Hematopoietic multipotent progenitor cell (in vitro differentiated cells): ENCODE measurements around the gene MYCBP2. TPM values are rescaled to one million over a fixed set of nuclear protein-coding genes. Genes with fewer than 3 reads are reported as not detected.
A peak's percentile ranks its signal among the peaks of the same experiment; 100 is the strongest.
"Not testable (repeated sequence)": the region's sequence is repeated elsewhere in the genome, so short reads cannot be mapped to it uniquely, and the experiment has no call there.

Source experiments
- DNase-seq, 3 donors: peaks; one replicate each; pipeline ENCODE4 v3.0.0-alpha.2; 2011 to 2015; ENCODE audit warnings: low read depth in 2 of 3, low spot score in 2 of 3
- total RNA-seq: library from RNA; depleted of rRNA; stranded (reverse); fragments of >200 nt; gene quantifications from one replicate; pipeline ENCODE4 v1.2.3, GENCODE V29; 2012

MYCBP2 gene, protein sequence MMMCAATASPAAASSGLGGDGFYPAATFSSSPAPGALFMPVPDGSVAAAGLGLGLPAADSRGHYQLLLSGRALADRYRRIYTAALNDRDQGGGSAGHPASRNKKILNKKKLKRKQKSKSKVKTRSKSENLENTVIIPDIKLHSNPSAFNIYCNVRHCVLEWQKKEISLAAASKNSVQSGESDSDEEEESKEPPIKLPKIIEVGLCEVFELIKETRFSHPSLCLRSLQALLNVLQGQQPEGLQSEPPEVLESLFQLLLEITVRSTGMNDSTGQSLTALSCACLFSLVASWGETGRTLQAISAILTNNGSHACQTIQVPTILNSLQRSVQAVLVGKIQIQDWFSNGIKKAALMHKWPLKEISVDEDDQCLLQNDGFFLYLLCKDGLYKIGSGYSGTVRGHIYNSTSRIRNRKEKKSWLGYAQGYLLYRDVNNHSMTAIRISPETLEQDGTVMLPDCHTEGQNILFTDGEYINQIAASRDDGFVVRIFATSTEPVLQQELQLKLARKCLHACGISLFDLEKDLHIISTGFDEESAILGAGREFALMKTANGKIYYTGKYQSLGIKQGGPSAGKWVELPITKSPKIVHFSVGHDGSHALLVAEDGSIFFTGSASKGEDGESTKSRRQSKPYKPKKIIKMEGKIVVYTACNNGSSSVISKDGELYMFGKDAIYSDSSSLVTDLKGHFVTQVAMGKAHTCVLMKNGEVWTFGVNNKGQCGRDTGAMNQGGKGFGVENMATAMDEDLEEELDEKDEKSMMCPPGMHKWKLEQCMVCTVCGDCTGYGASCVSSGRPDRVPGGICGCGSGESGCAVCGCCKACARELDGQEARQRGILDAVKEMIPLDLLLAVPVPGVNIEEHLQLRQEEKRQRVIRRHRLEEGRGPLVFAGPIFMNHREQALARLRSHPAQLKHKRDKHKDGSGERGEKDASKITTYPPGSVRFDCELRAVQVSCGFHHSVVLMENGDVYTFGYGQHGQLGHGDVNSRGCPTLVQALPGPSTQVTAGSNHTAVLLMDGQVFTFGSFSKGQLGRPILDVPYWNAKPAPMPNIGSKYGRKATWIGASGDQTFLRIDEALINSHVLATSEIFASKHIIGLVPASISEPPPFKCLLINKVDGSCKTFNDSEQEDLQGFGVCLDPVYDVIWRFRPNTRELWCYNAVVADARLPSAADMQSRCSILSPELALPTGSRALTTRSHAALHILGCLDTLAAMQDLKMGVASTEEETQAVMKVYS (N-terminal part only)
- total RNA-seq: 110 TPM

DNA sequence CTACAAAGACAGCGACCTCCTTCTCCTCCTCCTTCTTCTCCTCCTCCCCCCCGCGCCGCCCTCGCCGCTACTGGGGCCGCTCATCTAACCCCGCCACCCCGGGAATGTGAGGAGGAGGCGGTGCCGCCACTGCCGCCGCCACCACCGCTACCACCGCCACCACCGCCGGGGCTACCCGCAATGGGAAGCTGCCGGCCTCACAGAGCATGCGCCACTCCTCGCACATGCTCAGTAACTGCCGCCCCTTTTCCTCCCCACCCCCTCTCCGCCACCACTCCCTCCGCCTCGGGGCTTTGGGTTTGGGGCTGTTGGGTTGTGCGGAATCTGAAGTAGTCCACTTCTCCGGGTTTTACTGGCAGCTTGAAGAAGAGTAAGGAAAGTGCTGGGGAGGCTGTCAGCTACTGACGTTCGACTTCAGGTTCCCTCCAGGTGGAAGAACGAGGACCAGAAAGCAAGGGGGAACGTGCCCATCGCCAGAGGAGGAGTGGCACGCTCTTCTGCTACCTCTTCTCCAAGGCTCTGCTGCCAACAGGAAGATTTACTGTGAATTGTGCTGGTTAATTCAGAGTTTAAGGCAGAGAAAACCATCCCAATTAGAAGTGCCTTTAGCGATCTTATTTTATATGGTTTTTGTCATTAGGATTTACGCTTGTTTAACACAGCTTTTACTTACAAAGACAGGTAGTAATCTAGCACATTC is at the start of gene MYCBP2:
Gene MYCBP2 (minus strand): TSS at position 190 of the 700 bp plus-strand sequence. CDS start 319 bp downstream, outside the sequence.
- peak; percentile 96 to 99 (median 98) for DNase-seq

DNA sequence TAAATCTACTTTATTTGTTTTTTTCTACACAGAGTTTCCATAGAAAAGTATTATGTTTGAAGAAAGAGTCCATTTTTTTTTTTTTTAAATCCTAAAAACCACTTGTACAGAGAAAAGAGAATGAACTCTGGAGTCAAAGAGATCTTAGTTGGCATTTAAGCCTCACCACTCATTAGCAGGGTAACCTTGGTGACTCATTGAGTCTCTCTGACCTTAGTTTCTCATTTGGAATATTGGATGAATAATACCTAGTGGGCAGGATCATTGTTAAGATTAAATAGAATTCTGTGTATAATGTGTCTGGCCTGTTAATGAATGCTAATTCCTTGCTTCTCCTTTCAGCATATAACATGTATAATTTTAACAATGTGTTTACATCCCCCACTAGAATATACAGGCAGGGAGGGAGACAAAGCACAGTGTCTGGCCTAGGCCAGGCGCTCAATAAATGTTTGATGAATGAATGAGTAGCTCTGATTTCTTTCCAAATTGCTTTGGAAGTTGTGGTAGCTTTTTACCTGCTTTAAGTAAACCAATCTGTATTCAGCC is 48.7 kb upstream of the MYCBP2 start:
- DNase-seq: no peak

DNA sequence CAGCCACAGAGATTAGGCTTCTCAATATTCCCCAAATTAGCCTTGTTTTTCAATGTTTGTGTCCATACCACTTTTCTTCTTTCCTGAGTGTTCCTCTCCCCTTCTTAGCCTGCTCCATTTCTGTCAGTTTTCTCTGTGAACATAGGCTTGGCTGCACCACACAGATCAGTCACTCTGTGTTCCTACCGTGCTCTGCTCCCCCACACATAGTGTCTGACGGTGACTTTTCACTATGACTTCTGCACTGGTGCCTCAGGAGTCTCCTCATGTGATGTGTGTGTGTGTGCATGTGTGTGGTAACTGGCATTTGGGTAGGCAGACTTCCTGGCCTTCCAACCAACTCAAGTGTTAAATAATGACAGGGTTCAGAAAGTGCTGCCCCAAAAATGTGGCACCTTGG is 47.9 kb upstream of the MYCBP2 start:
- DNase-seq: no peak

DNA sequence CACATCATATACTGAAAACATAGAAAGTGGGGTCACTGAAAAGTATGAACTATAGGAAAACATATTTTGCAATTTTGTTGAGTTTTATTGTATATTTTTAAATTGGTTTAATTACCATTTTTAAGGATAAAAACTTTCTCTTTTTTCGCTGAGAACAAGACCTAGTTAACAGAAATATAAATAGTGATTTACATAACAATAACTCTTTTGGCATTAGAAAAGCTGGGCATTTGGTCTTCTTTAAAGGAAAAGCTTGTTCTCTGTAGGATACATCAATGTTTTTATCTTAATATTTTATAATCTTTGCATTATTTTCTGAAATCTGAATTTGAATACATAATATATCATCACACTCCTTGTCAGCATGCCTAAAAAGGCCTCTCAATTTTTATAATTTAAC is 47.4 kb upstream of the MYCBP2 start:
- DNase-seq: no peak

DNA sequence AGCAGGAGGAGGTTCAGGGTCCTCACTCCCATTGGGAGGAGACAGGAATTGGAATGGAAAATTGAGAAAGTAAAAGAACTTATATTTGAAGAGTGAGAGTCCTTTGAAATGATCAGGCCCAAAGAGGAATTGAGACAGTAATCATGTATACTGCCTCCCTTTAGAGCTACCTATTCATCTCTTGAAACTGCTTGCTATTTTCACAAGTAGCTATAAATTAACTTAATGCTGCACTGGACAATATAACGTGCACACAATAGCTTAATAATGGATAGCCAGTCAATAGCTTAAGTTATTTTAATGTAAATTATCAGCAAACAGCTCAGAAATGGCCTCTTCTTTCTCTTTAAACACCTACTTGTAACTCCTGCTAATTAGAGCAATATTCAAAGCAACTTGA is 46.6 kb upstream of the MYCBP2 start:
- no peak for DNase-seq

DNA sequence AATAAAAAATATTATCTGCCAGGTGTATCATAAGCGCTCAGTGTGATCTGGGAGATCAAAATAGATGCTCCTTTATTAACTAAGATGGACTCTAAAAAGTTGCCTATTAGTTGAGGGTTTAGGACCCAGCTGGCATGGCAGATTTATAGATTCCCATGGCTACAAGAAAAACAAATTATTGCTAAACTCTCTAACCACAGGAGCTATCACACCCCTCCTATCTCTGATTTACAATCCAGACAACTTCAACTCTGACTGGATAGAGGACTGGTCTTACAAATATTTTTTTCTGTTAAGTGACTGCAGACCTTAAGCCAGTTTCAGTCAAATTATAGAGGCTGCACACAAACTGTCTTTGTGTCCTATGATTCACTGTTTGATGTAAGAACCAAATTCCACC is 45.4 kb upstream of the MYCBP2 start:
- peak in 1 of 3 donors; percentile 26 for DNase-seq

DNA sequence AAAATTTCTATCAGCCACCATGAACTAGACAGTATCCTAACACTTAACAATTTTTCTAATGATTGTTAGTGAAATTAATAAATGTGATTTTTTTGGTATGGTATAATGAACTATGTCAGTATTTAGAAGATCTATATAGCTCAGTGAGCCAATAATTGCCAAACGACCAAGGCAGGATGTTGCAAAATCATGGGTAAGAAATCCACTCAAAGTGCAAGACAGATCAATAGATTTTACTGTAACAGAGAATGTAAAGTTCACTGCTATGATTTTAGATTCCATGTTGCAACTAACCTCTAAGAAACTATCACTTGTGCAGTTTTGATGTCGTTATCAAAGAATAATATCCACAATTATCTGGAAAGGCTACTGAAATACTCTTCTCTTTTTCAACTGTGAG is 44.0 kb upstream of the MYCBP2 start:
- no peak for DNase-seq

DNA sequence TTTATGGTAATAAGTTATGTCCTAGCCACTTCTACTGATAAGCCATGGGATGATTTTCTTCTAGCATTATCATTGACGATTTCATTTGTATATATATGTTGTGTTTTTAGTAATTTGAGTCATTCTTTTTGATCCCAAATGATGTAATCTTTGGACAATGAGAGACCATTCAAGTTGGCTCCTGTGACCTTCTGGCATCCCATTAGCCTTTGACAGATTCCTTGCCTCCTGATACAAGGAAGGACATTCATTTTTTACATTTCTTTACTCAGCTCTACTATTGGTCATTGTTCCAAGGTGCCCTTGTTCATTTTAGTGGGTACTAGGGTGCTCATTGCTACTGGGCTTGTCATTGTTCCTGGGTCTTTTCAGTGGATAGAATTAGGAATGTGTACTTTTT is 35.3 kb upstream of the MYCBP2 start:
- no peak for DNase-seq

DNA sequence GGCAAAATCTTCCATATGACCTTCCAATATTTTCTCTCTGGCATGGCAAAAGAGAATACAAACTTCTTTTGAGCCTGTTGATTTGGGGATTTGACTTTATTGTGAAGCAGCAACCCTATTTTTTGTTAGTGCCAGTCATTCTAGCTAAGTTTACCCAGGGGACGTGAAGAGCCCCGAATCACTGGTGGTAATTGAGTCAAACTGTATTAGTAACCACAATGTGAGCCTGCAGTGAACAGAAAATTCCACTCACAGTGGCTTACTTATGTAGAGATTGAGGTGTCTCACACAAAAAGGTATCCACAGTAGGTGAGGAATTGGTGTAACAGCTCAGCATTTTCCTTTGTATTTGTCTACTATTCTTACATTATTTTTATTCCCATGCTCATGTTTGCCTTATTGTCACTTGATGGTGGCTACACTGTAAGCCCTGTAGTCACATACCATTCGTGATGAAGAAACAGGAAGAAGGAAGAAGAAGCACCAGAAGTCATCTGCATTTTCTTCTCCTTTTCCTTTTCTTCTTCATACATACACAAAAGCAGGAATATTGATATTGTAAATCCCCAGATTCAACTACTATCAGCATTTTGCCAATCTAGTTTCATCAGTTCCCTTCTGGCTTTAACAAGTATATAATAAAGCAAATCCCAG is 33.3 kb upstream of the MYCBP2 start:
- DNase-seq: no peak

DNA sequence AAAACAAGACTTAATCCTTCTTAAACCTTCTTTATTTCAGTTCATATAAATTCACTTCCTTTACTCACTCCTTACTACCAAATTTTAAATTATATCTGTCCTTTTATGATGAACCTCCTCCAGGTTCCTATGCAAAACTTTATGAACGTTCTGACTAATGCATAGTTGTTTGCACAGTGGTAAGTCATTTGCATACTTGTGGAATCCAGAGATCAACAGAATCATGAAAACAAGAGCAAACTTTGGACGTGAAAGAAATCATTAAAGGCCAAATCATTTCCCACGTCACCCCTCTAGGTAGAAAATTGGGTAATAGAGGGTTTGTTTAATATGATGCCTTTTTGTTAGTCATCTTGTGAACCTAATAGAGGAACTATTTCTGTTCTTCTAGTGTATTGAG is 32.3 kb upstream of the MYCBP2 start:
- DNase-seq: no peak

DNA sequence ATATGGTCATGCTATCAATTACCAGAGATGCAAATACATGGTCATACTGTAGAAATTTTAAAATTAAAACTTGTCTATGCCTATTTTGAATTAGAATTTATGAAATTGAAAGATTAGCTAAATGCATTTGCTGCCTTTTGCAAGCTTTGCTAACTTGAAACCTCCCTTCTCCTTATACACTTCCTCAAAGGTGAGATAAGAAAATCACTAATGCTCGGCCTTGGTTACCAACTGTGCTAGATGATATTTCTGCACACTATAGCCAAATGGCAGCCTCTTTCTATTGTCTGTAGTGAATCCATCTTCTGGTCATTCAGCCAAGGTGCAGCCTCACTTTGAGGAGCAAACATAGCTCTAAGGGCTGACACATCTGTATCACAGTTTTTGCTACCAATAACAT is 31.1 kb upstream of the MYCBP2 start:
- DNase-seq: no peak

DNA sequence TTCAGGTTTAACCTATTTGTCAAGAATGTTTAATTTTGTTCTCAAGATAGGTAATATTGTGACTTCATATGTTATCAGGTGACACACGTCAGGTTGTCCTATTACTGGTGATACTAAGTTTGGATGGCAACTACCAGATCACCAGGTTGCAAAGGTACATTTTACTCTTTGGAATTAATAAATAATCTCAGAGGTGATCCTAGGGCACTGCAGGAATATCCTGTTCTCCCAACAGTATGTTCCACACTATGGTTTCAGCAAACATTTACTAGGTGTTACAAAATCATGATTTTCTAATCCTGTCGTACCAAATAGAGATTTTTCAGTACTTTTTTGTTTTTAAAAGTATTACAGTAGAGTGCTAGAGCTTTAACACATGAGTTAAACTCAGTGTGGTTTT is 29.3 kb upstream of the MYCBP2 start:
- DNase-seq: no peak

DNA sequence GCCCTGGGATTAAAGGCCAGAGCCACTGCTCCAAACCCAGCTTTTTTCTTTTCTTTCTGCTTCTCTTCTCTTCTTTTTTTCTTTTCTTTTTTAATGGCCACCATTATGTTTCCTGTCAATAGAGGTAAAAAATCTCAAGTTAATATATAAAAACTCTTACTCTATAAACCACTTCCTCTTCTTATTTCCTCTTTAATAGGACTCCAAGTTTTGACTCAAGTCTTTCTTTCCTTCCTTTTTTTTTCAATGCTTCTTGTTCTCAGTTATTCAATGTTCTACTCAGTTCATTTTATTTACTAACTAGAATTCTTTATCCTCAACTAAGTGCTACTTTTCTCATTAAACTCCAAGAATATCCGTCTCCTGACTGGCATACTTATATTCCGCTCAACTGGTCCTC is 27.1 kb upstream of the MYCBP2 start:
- DNase-seq: peak in 1 of 3 donors; percentile 56

DNA sequence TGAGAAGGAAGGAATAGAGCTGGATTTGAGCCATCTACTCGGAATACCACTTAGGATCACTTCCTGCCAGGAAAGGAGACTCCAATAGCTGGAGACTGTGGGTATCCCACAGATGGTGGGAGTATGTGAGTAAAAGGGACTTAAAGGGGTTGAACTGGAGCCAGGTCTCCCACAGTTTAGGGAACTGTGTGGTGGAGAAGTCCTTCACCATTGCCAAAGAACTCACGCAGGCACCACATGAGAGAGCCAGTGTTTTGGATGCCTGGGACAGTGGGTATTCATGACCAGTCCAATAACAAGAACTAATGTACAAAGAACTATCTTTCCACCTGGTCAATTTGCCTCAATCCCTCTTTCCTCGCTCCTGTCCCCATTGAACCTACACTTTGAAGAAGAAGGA is 24.4 kb upstream of the MYCBP2 start:
- DNase-seq: no peak

DNA sequence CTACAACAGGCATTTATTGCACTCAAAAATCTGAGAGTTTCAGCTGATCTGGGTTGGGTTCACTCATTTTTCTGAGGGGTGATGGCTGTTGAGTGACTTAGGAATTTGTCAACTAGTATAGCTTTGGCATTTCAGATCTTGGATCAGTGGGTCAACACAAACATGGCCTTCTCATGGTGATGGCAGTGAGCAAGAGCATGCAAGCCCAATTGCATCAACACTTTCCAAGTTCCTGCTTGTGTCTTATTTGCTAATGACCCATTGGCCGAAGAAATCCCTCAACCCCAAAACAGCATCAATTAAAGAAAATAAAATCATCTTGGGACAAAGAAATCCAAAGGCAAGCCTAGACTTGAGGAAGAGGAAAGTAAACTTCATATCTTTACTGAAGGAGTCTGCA is 23.9 kb upstream of the MYCBP2 start:
- DNase-seq: no peak

DNA sequence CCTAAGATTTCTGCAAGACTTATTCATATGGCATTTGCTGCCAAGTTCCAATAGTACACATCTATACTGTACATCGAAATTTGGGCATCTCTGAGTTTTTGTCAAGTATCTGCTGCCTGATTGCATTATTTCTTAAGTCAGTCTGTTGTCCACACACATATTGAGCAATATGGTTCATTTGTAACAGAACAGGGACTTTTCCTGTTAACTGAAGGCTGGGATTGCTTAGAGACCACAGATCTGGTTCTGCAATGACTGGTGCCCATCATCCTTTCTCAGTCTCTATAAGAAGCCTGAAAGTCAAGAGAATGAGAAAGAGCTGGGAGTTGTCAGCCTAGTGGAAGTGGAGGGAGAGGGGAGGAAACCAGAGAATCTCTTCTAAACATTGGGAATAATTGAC is 22.5 kb upstream of the MYCBP2 start:
- DNase-seq: no peak

DNA sequence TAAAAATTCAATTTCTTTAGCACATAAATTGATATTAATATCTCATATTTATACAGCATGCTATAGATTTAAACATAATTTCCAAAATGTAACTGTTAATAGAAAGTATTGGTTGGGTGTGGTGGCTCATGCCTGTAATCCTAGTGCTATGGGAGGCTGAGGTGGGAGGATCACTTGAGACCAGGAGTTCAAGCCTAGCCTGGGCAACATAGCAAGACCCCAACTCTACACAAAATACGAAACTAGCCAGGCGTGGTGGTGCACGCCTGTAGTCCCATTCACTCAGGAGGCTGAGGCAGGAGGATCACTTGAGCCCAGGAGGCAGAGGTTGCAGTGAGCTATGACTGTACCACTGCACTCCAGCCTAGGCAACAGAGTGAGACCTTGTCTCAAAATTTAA is 20.5 kb upstream of the MYCBP2 start:
- not testable (repeated sequence) for DNase-seq

DNA sequence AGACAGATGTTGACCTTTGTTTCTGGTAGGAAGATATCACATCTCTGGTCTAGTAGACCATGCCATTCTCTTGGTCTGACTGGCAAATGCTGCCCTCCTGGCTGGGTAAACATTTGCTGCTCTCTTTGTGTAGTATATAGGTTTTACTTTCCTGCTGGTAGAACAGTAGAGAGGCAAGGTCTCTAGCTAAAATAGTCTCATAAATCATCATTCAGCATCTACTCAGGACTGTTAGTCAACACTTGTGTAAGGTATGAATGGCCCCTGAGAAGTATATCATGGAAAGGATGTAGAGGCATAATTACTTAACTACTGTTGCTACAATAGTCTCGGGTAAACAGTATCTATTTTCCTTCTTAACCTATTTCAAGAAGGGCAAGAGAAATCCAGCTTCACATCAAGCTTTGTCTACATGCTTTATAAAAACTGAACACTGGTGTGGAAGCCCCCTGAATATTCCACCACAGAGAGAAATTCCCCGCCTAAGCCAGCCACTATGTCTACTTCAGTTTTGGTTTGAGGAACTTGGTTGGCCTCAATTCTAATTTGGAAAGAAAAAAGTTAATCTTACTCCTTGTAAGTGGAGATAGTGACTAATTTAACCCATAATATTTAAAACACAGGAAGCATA is 18.4 kb upstream of the MYCBP2 start:
- DNase-seq: peak in 2 of 3 donors; percentile 29 to 74

DNA sequence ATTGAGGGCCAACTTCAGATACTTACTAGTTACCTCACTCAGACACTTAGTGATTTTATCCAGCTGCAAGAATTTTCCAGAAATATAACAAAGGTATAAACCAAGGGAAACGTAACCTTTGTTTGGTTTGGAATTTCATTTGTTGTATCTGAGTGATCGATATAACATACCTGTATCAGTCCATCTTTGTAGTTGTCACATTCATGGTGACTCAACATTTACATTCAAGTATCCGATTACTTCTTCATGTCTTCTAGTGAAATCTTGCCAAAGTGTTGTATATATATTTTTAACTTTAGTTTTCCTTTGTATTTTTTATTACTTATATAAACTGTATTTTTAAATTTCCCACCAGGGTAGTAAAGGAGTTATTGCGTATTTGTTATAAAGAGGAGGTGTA is 16.9 kb upstream of the MYCBP2 start:
- DNase-seq: no peak
